ENCODE data around the gene LCE2B. TPM values are rescaled to one million over a fixed set of nuclear protein-coding genes. Genes with fewer than 3 reads are reported as not detected.

Gene LCE2B
- total RNA-seq, 2 donors from 2014 or later: not detected

DNA sequence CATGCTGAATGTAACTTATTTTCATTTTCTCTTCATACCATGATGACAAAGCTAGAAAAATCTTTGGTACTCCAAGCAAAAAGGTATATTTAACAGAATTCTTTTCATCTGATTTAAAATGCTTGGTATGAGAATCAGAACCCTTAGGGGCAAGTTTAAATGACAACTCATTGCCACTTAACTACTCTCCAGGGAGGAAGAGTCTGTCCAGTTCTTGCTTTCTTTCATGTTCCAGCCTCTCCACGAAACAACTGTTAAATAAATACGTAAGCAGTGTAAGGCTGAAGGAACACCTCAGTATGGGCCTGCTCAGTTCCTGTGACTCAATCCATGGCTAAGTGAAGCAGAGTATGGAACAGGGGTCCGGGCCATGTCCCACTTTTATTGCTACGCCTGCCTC, 13.8 kb downstream of the LCE2B start:
- no peaks in the 10 kb centered on the region for H3K9me3 ChIP-seq
- no peak overlapping the region for H3K4me3 ChIP-seq
- H3K4me1 ChIP-seq: no peaks in the 10 kb centered on the region
- no peak overlapping the region for H3K27ac ChIP-seq
- no peak for DNase-seq (ENCODE audit: low spot score)
- H3K36me3 ChIP-seq: no peaks in the 10 kb centered on the region
- TF ChIP-seq, protein P1, sequence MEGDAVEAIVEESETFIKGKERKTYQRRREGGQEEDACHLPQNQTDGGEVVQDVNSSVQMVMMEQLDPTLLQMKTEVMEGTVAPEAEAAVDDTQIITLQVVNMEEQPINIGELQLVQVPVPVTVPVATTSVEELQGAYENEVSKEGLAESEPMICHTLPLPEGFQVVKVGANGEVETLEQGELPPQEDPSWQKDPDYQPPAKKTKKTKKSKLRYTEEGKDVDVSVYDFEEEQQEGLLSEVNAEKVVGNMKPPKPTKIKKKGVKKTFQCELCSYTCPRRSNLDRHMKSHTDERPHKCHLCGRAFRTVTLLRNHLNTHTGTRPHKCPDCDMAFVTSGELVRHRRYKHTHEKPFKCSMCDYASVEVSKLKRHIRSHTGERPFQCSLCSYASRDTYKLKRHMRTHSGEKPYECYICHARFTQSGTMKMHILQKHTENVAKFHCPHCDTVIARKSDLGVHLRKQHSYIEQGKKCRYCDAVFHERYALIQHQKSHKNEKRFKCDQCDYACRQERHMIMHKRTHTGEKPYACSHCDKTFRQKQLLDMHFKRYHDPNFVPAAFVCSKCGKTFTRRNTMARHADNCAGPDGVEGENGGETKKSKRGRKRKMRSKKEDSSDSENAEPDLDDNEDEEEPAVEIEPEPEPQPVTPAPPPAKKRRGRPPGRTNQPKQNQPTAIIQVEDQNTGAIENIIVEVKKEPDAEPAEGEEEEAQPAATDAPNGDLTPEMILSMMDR (IDR thresholded peaks at IDR 0.05): no peak
- no peaks in the 10 kb centered on the region for H3K27me3 ChIP-seq

DNA sequence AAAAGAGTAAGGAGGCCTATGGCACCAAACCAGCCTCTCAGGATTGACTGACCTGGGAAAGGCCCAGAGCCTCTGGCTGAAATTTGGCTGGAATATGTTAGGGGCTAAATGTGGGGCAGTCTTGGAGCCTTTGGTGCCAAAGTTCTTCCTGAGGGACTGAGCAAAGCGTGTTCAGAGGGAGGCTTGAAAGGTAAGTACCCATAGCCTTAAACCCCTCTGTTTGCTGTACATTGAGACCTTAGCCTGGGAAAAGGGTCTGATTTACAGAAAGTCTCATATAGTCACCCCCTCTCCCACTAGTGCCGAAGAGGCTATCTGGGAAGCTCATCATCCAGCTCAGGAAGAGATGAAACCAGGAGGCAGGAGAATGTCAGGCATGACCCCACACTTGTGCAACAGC, 21.9 kb downstream of the LCE2B start, which contains the start of gene LCE4A:
Gene LCE4A (plus strand): TSS at position 301 of the 400 bp plus-strand sequence. CDS start 916 bp downstream, outside the sequence.
- H3K27me3 ChIP-seq: no peaks in the 10 kb centered on the region
- H3K4me1 ChIP-seq: no peaks in the 10 kb centered on the region
- H3K9me3 ChIP-seq: no peaks in the 10 kb centered on the region
- H3K4me3 ChIP-seq: no peak within 1 kb of the TSS
- no peak for DNase-seq (ENCODE audit: low spot score)
- H3K27ac ChIP-seq: no peak within 1 kb of the TSS
- H3K36me3 ChIP-seq: no peaks in the 10 kb centered on the region
- TF ChIP-seq, protein P1 (IDR thresholded peaks at IDR 0.05): no peak

DNA sequence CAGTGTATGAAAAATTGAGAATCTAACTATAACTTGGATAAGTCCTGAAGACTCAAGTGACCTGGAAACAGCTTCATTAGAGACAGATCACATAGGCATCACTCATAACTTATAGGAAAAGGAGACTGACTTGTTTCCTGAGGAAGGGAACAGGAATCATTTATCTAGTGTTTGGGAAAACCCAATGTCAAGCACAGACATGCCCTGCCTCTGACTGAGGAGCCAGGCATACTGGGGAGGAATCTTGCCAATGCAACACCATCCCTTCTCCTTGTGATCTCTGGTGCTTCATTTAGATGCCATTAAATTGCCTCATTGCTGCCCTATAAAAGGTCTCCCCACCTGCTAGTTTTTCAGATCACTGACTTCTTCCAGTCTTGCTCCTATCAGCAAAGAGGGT, 32.3 kb downstream of the LCE2B start:
- Histone ChIP-seq H3K27me3 (no peaks in the 10 kb centered on the region), H3K9me3 (peaks cover 0 to 13% of the 10 kb centered on the region in 2 donors), H3K4me1 (no peaks in the 10 kb centered on the region), H3K27ac (no peak overlapping the region), H3K36me3 (no peaks in the 10 kb centered on the region), H3K4me3 (no peak overlapping the region)
- no peak for DNase-seq (ENCODE audit: low spot score)
- TF ChIP-seq, protein P1 (IDR thresholded peaks at IDR 0.05): no peak

DNA sequence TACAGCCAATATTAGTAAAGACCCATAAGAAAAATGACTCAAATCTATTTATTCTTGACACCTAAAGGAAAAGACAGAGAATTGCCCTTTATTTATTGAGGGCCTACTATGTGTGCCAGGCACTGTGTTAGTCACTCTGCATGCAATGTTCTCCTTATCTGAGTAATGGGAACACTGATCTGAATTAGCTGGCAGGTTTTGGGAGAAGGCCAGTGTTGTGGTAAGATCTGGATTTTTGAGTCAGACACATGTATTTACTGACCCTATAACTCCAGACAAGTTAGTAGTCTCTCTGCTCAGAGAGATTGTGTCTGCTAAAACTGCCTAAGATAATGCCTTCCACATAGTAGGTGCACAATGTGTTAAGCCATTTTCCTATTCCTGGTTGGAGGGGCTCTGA, 39.3 kb downstream of the LCE2B start:
- Histone ChIP-seq H3K9me3 (no peaks in the 10 kb centered on the region), H3K4me3 (no peak overlapping the region), H3K27ac (no peak overlapping the region), H3K27me3 (no peaks in the 10 kb centered on the region), H3K36me3 (no peaks in the 10 kb centered on the region), H3K4me1 (no peaks in the 10 kb centered on the region)
- TF ChIP-seq, protein P1 (IDR thresholded peaks at IDR 0.05): no peak
- DNase-seq (ENCODE audit: low spot score): no peak

DNA sequence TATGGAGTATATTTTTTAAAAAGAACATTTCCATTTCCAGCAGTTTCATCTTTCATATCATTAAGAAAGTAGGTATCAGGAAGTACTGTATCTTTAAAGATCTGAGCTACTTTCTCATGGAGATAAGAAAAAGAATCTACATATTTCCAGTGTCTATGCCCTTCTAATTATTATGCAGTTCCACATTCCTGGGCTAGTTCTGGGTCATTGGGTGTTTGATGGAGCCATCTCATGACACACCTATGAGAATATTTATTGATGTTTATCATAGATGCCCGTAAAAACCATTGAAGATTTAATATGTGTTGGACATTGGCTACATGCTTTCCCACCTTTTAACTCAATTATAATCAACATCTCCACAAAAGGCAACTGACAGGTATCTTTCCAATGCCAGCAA, 43.1 kb downstream of the LCE2B start:
- Histone ChIP-seq H3K4me1 (no peaks in the 10 kb centered on the region), H3K4me3 (no peak overlapping the region), H3K27ac (no peak overlapping the region), H3K9me3 (no peaks in the 10 kb centered on the region), H3K27me3 (no peaks in the 10 kb centered on the region), H3K36me3 (no peaks in the 10 kb centered on the region)
- TF ChIP-seq, protein P1 (IDR thresholded peaks at IDR 0.05): no peak
- DNase-seq (ENCODE audit: low spot score): no peak

DNA sequence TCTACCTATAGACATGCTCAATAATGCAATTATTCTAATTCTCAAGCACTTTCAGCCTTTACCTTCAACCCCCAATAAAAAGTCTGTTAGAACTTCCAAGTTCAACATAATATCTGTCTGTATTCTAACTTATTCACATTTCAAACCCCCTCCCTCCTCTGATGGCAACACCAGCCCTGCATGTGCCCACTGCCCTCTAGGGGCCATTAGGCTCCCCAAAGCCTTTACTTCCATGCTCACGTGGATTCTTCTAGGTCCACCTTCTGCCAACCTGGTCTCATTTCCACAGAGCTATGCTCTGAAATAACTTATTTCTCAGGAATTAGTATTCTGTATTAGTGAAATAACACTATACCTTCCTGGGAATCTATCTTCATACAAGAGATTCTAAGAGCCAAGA, 49.7 kb downstream of the LCE2B start:
- TF ChIP-seq, protein P1 (IDR thresholded peaks at IDR 0.05): no peak
- Histone ChIP-seq H3K4me3 (no peak overlapping the region), H3K4me1 (no peaks in the 10 kb centered on the region), H3K36me3 (no peaks in the 10 kb centered on the region), H3K9me3 (no peaks in the 10 kb centered on the region), H3K27ac (no peak overlapping the region), H3K27me3 (no peaks in the 10 kb centered on the region)
- DNase-seq (ENCODE audit: low spot score): no peak

Data from right atrium auricular region (tissue), 2 donors.